OCI-LY1 (cell line): ENCODE measurements around the gene STXBP6.

Experiments used
- H2AFZ ChIP-seq: fragments of 200-600 bp; sonication (generic), shearing (Covaris generic); 2 replicates; pipeline ENCODE4 v1.6.0; 2014; ENCODE audit warnings: antibody characterized with exemption, mild to moderate bottlenecking, low read length
- H3F3A ChIP-seq: fragments of 200-600 bp; sonication (generic), shearing (Covaris generic); 2 replicates; pipeline ENCODE4 v1.6.0; 2014; ENCODE audit warnings: mild to moderate bottlenecking, antibody characterized with exemption, low read length, moderate library complexity; ENCODE audit not compliant: insufficient read depth
- H3K27ac ChIP-seq: fragments of 200-600 bp; sonication (generic); 2 replicates; pipeline ENCODE4 v1.5.1; 2014; ENCODE audit warnings: low read length, mixed run types, mild to moderate bottlenecking, low read depth; ENCODE audit not compliant: poor library complexity, severe bottlenecking
- H3K27me3 ChIP-seq: fragments of 200-600 bp; sonication (generic); 2 replicates; pipeline ENCODE4 v1.6.0; 2014; ENCODE audit warnings: antibody characterized with exemption, mild to moderate bottlenecking, low read length, moderate library complexity; ENCODE audit not compliant: insufficient read depth
- H3K36me3 ChIP-seq: fragments of 200-600 bp; sonication (generic); 2 replicates; pipeline ENCODE4 v1.6.1; 2014; ENCODE audit warnings: mild to moderate bottlenecking, antibody characterized with exemption, low read length, moderate library complexity, mixed read lengths; ENCODE audit not compliant: insufficient read depth
- H3K4me1 ChIP-seq: fragments of 200-600 bp; sonication (generic); 2 replicates; pipeline ENCODE4 v1.5.1; 2014; ENCODE audit warnings: mild to moderate bottlenecking, low read length, moderate library complexity; ENCODE audit not compliant: insufficient read depth, severe bottlenecking
- H3K4me2 ChIP-seq: fragments of 200-600 bp; sonication (generic), shearing (Covaris generic); 2 replicates; pipeline ENCODE4 v1.6.1; 2014; ENCODE audit warnings: low read length
- H3K4me3 ChIP-seq: fragments of 200-600 bp; sonication (generic); 2 replicates; pipeline ENCODE4 v1.5.1; 2014; ENCODE audit warnings: low read length, low read depth, mild to moderate bottlenecking, mixed read lengths; ENCODE audit not compliant: poor library complexity, severe bottlenecking
- H3K79me2 ChIP-seq: fragments of 200-600 bp; shearing (Covaris generic); 2 replicates; pipeline ENCODE4 v1.6.1; 2016; ENCODE audit warnings: mixed run types, low read length, mixed read lengths; ENCODE audit not compliant: insufficient read depth
- H3K9ac ChIP-seq: fragments of 200-600 bp; sonication (generic), shearing (Covaris generic); 2 replicates; pipeline ENCODE4 v1.6.1; 2014; ENCODE audit warnings: mild to moderate bottlenecking, low read length, mixed read lengths
- H3K9me2 ChIP-seq: fragments of 200-600 bp; sonication (generic), shearing (Covaris generic); 2 replicates; pipeline ENCODE4 v1.6.1; 2014; ENCODE audit warnings: low read depth, mild to moderate bottlenecking, low read length, mixed read lengths
- H3K9me3 ChIP-seq: fragments of 200-600 bp; shearing (Covaris generic); 2 replicates; pipeline ENCODE4 v1.6.1; 2014; ENCODE audit warnings: low read length, mixed read lengths
- H4K20me1 ChIP-seq: fragments of 200-600 bp; sonication (generic), shearing (Covaris generic); 2 replicates; pipeline ENCODE4 v1.6.0; 2016; ENCODE audit warnings: mild to moderate bottlenecking, low read length; ENCODE audit not compliant: insufficient read depth
- CTCF ChIP-seq: fragments of 200-600 bp; sonication (generic), shearing (Covaris generic); IDR thresholded peaks from 2 replicates; pipeline ENCODE4 v1.5.1; 2017; ENCODE audit warnings: mild to moderate bottlenecking, antibody characterized with exemption, low read length, moderate library complexity, mixed read lengths
- EZH2 ChIP-seq: fragments of 200-600 bp; sonication (generic), shearing (Covaris generic); IDR thresholded peaks from 2 replicates; pipeline ENCODE4 v1.8.0; 2017; ENCODE audit warnings: borderline replicate concordance, mixed run types, mild to moderate bottlenecking, antibody characterized with exemption, low read length, moderate library complexity, mixed read lengths

Gene STXBP6

GRCh38 chr14:24892497-24893051 lies 157.4 kb downstream of the STXBP6 start:
- Histone ChIP-seq H3K9me3 (peaks cover 2% of the 10 kb centered on the region; the same call in 1 of the 2 replicates), H3K4me2 (no peak overlapping the region), H3K9me2 (no peaks in the 10 kb centered on the region), H3K79me2 (no peaks in the 10 kb centered on the region), H3K36me3 (no peaks in the 10 kb centered on the region), H3K4me1 (no peaks in the 10 kb centered on the region), H4K20me1 (no peaks in the 10 kb centered on the region), H3F3A (no peaks in the 10 kb centered on the region), H3K4me3 (no peak overlapping the region), H3K27ac (no peak overlapping the region), H2AFZ (no peak overlapping the region), H3K9ac (no peak overlapping the region), H3K27me3 (peaks cover 5% of the 10 kb centered on the region; the same call in 1 of the 2 replicates)
- TF ChIP-seq EZH2 (no peak), CTCF (no peak)

GRCh38 chr14:24891987-24892496 lies 157.9 kb downstream of the STXBP6 start:
- no peaks in the 10 kb centered on the region for H3F3A ChIP-seq
- no peaks in the 10 kb centered on the region for H3K9me2 ChIP-seq
- peaks cover 5% of the 10 kb centered on the region; the same call in 1 of the 2 replicates for H3K27me3 ChIP-seq
- H3K79me2 ChIP-seq = no peaks in the 10 kb centered on the region
- H3K9ac ChIP-seq = no peak overlapping the region
- no peaks in the 10 kb centered on the region for H3K36me3 ChIP-seq
- H3K4me2 ChIP-seq = no peak overlapping the region
- no peak overlapping the region for H3K4me3 ChIP-seq
- H4K20me1 ChIP-seq = no peaks in the 10 kb centered on the region
- H3K9me3 ChIP-seq = peaks cover 2% of the 10 kb centered on the region; the same call in 1 of the 2 replicates
- H2AFZ ChIP-seq = no peak overlapping the region
- no peaks in the 10 kb centered on the region for H3K4me1 ChIP-seq
- no peak for TF ChIP-seq CTCF
- TF ChIP-seq EZH2 = no peak
- no peak overlapping the region for H3K27ac ChIP-seq

- Histone ChIP-seq H3K9me3 (peaks cover 2% of the 10 kb centered on the region; the same call in 1 of the 2 replicates), H4K20me1 (no peaks in the 10 kb centered on the region), H3K36me3 (no peaks in the 10 kb centered on the region), H3K9me2 (no peaks in the 10 kb centered on the region), H3K4me2 (no peak overlapping the region), H3K9ac (no peak overlapping the region), H3K27me3 (peaks cover 5% of the 10 kb centered on the region; the same call in 1 of the 2 replicates), H3K27ac (no peak overlapping the region), H3K4me1 (no peaks in the 10 kb centered on the region), H3K79me2 (no peaks in the 10 kb centered on the region), H3K4me3 (no peak overlapping the region), H3F3A (no peaks in the 10 kb centered on the region), H2AFZ (no peak overlapping the region)
- TF ChIP-seq EZH2 (no peak), CTCF (no peak)
Measured at GRCh38 chr14:24890716-24891115, 159.2 kb downstream of the STXBP6 start.
